BJ (cell line): Measurements from ENCODE around the gene HIVEP3. TPM values are rescaled to one million over a fixed set of nuclear protein-coding genes. Genes with fewer than 3 reads are reported as not detected.
A peak's percentile ranks its signal among the peaks of the same experiment; 100 is the strongest.

Experiments used
- CTCF ChIA-PET: fragments of 350-600 bp; formaldehyde crosslinking; extraction: SDS; loops from one replicate; lab custom pipeline; 2021; ENCODE audit warnings: antibody characterized with exemption, inconsistent platforms; lab: Yijun Ruan, JAX
- POLR2A ChIA-PET: fragments of 300-600 bp; sonication (Branson Sonifier 250); formaldehyde crosslinking; extraction: SDS; loops from one replicate; lab custom pipeline; 2021; ENCODE audit warnings: antibody characterized with exemption; lab: Charles Lee
- DNase-seq: peaks from one replicate; pipeline ENCODE4 v3.0.0-alpha.2; 2011; ENCODE audit warnings: low read depth
- H3K27me3 ChIP-seq: 2 replicates; pipeline ENCODE4 v1.6.0; 2011; ENCODE audit warnings: low read length; ENCODE audit not compliant: control insufficient read depth, insufficient read depth
- H3K36me3 ChIP-seq: 2 replicates; pipeline ENCODE4 v1.5.1; 2011; ENCODE audit warnings: low read length; ENCODE audit not compliant: control insufficient read depth, insufficient read depth
- H3K4me3 ChIP-seq: 2 replicates; pipeline ENCODE4 v1.5.1; 2011; ENCODE audit warnings: low read depth, mild to moderate bottlenecking, control low read depth, low read length
- polyA plus RNA-seq: library from polyadenylated mRNA; depleted of rRNA; stranded (reverse); fragments of >200 nt; gene quantifications from 2 replicates; pipeline ENCODE4 v1.2.3, GENCODE V29; 2011
- TF ChIP-seq, protein P1 (sequence below): IDR thresholded peaks from 2 replicates; pipeline ENCODE4 v1.5.1; 2011; ENCODE audit warnings: low read depth, mild to moderate bottlenecking, control low read depth, inconsistent platforms, low read length, moderate library complexity; ENCODE audit not compliant: insufficient read depth

Gene HIVEP3
- polyA plus RNA-seq, 1 experiment: 4.0 TPM

DNA sequence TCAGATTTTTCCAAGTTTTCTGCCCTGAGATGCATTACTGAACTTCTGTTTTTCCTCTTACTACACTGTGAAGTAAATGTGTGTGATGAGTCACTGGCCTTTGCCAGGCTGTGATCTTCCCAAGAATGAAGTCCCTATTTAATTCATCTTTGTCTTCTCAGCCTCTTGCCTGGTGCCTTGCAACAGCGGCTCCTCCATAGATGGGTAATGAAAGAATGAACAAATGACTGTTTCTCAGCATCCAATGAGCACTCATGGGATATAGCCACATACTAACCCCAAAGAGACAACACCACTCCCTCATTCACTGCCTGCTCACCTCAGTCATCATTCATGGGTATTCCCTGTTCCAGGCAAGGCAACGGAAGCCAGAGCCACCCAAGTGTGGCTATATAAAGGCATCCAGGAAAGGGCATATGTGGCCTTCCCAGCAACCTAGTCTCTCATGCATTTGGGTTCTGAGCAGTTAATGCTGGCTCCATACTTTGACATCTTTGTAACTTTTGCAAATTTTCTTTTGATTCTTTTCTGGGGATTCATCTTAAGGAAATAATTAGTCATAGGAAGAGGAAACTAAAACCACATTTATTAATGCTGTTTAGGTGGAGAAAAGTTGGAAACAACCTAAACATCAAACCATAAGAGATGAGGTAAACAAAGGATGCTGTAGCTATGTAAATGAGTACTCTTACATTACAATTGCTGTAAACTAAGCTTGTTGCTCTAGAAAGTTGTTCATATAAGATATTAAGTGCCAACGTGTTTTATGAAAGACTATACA is 71.9 kb downstream of the HIVEP3 start:
- Histone ChIP-seq H3K4me3 (no peak overlapping the region), H3K27me3 (no peaks in the 10 kb centered on the region), H3K36me3 (no peaks in the 10 kb centered on the region)
- ChIA-PET POLR2A (no interaction called here), CTCF (no interaction called here)
- DNase-seq: no peak
- TF ChIP-seq, protein P1, sequence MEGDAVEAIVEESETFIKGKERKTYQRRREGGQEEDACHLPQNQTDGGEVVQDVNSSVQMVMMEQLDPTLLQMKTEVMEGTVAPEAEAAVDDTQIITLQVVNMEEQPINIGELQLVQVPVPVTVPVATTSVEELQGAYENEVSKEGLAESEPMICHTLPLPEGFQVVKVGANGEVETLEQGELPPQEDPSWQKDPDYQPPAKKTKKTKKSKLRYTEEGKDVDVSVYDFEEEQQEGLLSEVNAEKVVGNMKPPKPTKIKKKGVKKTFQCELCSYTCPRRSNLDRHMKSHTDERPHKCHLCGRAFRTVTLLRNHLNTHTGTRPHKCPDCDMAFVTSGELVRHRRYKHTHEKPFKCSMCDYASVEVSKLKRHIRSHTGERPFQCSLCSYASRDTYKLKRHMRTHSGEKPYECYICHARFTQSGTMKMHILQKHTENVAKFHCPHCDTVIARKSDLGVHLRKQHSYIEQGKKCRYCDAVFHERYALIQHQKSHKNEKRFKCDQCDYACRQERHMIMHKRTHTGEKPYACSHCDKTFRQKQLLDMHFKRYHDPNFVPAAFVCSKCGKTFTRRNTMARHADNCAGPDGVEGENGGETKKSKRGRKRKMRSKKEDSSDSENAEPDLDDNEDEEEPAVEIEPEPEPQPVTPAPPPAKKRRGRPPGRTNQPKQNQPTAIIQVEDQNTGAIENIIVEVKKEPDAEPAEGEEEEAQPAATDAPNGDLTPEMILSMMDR: no peak

GRCh38 chr1:41844781-41845272 is 73.9 kb downstream of the HIVEP3 start:
- H3K27me3 ChIP-seq: no peaks in the 10 kb centered on the region
- ChIA-PET CTCF (no interaction called here), POLR2A (no interaction called here)
- DNase-seq: no peak
- H3K4me3 ChIP-seq: no peak overlapping the region
- no peaks in the 10 kb centered on the region for H3K36me3 ChIP-seq
- TF ChIP-seq, protein P1: no peak

- Histone ChIP-seq H3K36me3 (no peaks in the 10 kb centered on the region), H3K4me3 (no peak overlapping the region), H3K27me3 (no peaks in the 10 kb centered on the region)
- no peak for DNase-seq
- ChIA-PET POLR2A (no interaction called here), CTCF (no interaction called here)
- TF ChIP-seq, protein P1: no peak
Measured at GRCh38 chr1:41844255-41844654, 74.5 kb downstream of the HIVEP3 start.

DNA sequence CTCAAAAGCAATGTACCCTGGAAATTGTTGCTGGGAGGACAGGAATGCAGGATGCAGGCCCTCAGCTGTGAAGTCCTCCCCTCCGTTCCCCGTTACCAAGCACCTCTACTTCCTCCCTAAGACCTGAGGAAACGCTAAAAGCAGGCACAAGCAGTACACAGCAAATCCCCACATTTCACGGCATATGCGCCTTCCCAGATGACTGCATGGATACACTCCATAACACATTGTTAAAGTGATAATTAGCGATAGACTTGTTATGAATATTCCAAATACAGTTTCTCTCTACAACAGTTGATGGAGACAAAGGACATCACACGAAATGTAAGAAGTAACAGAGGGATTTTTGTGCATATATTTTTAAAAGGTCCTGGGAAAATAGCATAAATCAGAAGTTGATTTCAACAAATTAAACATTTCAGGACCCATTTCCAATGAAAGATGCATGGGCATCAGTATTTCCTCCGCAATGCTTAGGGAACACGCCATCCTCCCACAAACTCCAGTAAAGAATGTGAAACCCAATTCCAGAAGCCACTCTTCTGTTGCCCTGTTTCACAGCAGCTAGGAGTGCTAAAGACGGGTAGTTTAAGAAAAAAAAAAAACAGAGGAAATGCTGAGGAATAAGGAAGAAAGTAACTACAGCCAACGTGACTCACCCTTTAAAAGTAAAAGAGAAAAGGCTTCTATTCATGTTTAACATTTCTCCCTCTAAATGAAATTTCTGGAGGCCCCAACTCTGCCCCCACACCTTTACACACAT is 75.5 kb downstream of the HIVEP3 start:
- ChIA-PET POLR2A (interaction anchor here (0.6 kb wide), 2 partner anchors 334 to 821 kb away, joined by 3 to 4 read pairs; no protein-coding TSS in a partner anchor), CTCF (interaction anchor here (0.8 kb wide), 1 partner anchor 14 kb away, joined by 3 read pairs; no protein-coding TSS in a partner anchor)
- Histone ChIP-seq H3K27me3 (no peaks in the 10 kb centered on the region), H3K36me3 (no peaks in the 10 kb centered on the region), H3K4me3 (no peak overlapping the region)
- peak; percentile 61 for DNase-seq
- TF ChIP-seq, protein P1: no peak

GRCh38 chr1:41842326-41842725 is 76.4 kb downstream of the HIVEP3 start:
- CTCF ChIA-PET: interaction anchor here (0.8 kb wide), 1 partner anchor 13 kb away, joined by 3 read pairs; no protein-coding TSS in a partner anchor
- DNase-seq: no peak

More at GRCh38 chr1:41842326-41842725, 76.4 kb downstream of the HIVEP3 start:
- POLR2A ChIA-PET: no interaction called here
- no peak overlapping the region for H3K4me3 ChIP-seq
- TF ChIP-seq, protein P1: no peak
- H3K36me3 ChIP-seq: no peaks in the 10 kb centered on the region
- H3K27me3 ChIP-seq: no peaks in the 10 kb centered on the region
